ENCODE results near the gene IER3.

IER3 gene
- 12.1 to 365 (median 129) reads per million in 9 experiments for total RNA-seq

DNA sequence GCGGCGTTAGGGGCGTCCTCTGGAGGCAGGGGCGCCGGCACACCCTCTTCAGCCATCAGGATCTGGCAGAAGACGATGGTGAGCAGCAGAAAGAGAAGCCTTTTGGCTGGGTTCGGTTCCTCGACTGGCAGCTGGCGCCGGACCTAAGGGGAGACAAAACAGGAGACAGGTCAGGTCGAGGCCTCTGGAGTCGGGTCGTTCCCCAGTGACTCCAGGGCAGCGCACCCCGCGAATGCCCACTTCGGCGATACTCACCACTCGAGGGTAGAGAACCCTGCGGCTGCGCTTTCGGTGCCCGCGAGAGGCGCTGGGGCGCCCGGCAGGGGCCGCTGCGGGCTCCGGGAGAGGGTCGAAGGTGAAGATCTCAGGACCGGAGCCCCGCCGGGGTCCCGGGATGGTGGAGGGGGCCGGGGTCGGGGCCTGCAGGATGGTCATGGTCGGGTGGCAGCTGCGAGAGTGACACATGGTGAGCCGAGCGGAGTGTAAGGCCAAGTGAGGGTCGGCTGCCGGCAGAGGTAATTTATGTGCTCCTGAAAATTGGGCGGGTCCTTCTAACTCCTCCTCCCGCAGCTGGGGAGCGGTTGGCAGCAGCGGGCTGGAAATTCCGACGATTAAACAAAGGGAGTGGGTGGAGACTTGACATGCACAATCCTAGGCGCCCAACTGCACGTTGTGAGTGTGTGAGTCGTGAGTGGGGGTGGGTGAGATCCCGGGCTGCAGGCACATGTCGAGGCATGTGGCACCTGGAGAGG, at the start of gene IER3:
Gene IER3 (minus strand): TSS at position 494 of the 752 bp plus-strand sequence. CDS start 29 bp downstream, at position 465.
- Mint-ChIP-seq H3K27me3 (no peaks in the 10 kb centered on the region), H3K4me3 (peak within 1 kb of the TSS; percentile 90 to 97)
- peak; percentile 51 to 66 (median 51) for DNase-seq

GRCh38 chr6:30793521-30794194, 49.3 kb upstream of the IER3 start:
- peak overlapping the region; percentile 66 to 73 for H3K4me3 Mint-ChIP-seq
- DNase-seq (peak in 2 of 3 experiments; percentile 5 to 22), ATAC-seq (replicated peaks) (peak; percentile 98)
- no peaks in the 10 kb centered on the region for H3K9me3 Mint-ChIP-seq
- H3K27ac Mint-ChIP-seq = peak overlapping the region; percentile 97
- H3K36me3 Mint-ChIP-seq (ENCODE audit: insufficient read depth) = peaks cover 3% of the 10 kb centered on the region
- peaks cover 14 to 17% of the 10 kb centered on the region in 2 donors for H3K4me1 Mint-ChIP-seq (ENCODE audit: low read depth in 2 of 2)
- no peaks in the 10 kb centered on the region for H3K27me3 Mint-ChIP-seq

More for the DNA sequence above, at the start of gene IER3:
- peaks cover 38 to 40% of the 10 kb centered on the region in 2 donors for H3K4me1 Mint-ChIP-seq (ENCODE audit: low read depth in 2 of 2)
- ATAC-seq (replicated peaks) = peak; percentile 52
- peaks cover 38% of the 10 kb centered on the region for H3K36me3 Mint-ChIP-seq (ENCODE audit: insufficient read depth)
- no peaks in the 10 kb centered on the region for H3K9me3 Mint-ChIP-seq
- H3K27ac Mint-ChIP-seq = peak within 1 kb of the TSS; percentile 94 to 96

DNA sequence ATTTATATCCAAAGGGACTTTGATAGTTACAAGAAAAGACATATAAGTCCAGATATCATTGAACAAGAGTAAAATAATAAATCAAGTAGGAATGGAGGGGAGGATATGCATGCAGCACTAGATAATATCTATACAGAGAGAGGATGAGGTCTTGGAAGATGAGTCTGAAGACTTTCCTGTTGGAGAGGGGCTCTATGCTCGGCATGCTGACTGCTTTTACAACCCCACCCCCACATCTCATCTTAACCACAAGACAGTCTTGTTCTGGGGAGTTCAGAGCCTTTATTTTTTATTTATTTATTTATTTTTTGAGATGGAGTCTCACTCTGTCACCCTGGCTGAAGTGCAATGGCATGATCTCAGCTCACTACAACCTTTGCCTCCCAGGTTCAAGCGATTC, 48.4 kb upstream of the IER3 start:
- H3K27ac Mint-ChIP-seq = peak overlapping the region; percentile 65 to 97
- no peak overlapping the region for H3K4me3 Mint-ChIP-seq
- no peak for DNase-seq
- no peaks in the 10 kb centered on the region for H3K27me3 Mint-ChIP-seq
- no peak for ATAC-seq (replicated peaks)
- peaks cover 17 to 18% of the 10 kb centered on the region in 2 donors for H3K4me1 Mint-ChIP-seq (ENCODE audit: low read depth in 2 of 2)
- peaks cover 3% of the 10 kb centered on the region for H3K36me3 Mint-ChIP-seq (ENCODE audit: insufficient read depth)
- no peaks in the 10 kb centered on the region for H3K9me3 Mint-ChIP-seq

GRCh38 chr6:30790724-30791383, 46.5 kb upstream of the IER3 start:
- Mint-ChIP-seq H3K36me3 (ENCODE audit: insufficient read depth) (peaks cover 3% of the 10 kb centered on the region), H3K27me3 (no peaks in the 10 kb centered on the region), H3K9me3 (no peaks in the 10 kb centered on the region), H3K4me1 (ENCODE audit: low read depth in 2 of 2) (peaks cover 17 to 18% of the 10 kb centered on the region in 2 donors), H3K27ac (peak overlapping the region; percentile 13 to 66), H3K4me3 (no peak overlapping the region)
- ATAC-seq (replicated peaks) (no peak), DNase-seq (no peak)

- Mint-ChIP-seq H3K27ac (no peak overlapping the region), H3K9me3 (no peaks in the 10 kb centered on the region), H3K4me1 (ENCODE audit: low read depth in 2 of 2) (peaks cover 18 to 20% of the 10 kb centered on the region in 2 donors), H3K27me3 (no peaks in the 10 kb centered on the region), H3K4me3 (no peak overlapping the region), H3K36me3 (ENCODE audit: insufficient read depth) (peaks cover 3% of the 10 kb centered on the region)
- no peak for ATAC-seq (replicated peaks)
- DNase-seq = no peak
Observed at GRCh38 chr6:30789606-30790005, 45.3 kb upstream of the IER3 start.

DNA sequence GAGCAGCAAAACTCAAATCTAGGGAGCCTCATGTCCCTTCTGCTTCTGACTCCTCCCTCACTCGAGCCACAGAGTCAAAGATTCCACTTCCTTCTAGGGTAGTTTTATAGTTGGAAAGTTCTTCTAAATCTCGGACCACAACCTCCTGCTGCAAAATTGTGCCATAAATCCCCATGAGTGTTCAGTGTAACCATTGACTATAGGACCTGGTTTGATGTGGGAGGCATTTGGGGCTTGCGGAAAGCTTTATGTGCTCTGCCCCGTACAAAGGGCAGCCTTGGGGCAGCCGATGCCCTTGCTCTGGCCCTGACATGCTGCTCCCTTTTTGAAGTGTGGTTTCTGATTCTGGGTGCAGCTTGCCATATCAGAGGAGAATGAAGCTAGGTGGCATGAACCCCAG, 43.6 kb upstream of the IER3 start:
- Mint-ChIP-seq H3K27ac (peak overlapping the region in 1 of 2 donors; percentile 22), H3K36me3 (ENCODE audit: insufficient read depth) (peaks cover 3% of the 10 kb centered on the region), H3K4me1 (ENCODE audit: low read depth in 2 of 2) (peaks cover 9 to 12% of the 10 kb centered on the region in 2 donors), H3K9me3 (no peaks in the 10 kb centered on the region), H3K27me3 (no peaks in the 10 kb centered on the region), H3K4me3 (no peak overlapping the region)
- ATAC-seq (replicated peaks) (no peak), DNase-seq (no peak)

GRCh38 chr6:30782425-30783014, 38.2 kb upstream of the IER3 start:
- Mint-ChIP-seq H3K4me3 (no peak overlapping the region), H3K36me3 (ENCODE audit: insufficient read depth) (no peaks in the 10 kb centered on the region), H3K27ac (no peak overlapping the region), H3K4me1 (ENCODE audit: low read depth in 2 of 2) (peaks cover 2 to 4% of the 10 kb centered on the region in 2 donors), H3K9me3 (no peaks in the 10 kb centered on the region), H3K27me3 (no peaks in the 10 kb centered on the region)
- ATAC-seq (replicated peaks) = no peak
- DNase-seq = no peak

DNA sequence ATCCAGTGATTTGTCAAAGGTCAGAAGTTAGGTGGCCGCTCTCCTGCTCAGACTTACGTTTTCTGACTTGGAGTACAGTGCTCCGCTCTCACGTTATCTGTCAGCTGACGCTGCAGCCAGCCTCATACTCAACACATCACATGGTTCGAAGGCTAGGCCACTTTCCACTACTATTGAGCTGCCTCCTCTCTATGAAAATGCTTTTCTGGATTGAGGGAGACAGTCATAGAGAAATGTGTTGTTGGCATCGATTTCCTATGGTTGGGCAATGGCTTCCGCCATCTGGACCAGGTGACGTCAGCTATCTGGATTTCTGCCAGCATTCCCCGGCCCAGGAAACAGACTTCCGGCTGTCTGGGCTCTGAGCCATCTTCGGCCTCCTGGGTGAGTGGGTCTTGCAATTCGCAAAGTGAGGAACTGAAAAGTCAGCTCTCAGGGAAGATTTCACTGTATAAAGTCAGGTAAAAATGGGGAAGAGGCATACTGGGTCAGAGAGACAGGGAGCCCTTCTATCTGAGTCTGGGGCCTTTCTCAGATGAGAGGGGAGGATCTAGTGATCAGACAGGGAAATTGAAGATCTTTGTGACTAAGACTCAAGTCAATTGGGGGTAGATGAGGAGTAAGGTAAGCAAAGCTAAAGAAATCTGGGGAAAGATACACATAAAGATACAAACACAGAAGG, 37.5 kb upstream of the IER3 start:
- Mint-ChIP-seq H3K9me3 (no peaks in the 10 kb centered on the region), H3K27me3 (no peaks in the 10 kb centered on the region), H3K4me3 (no peak overlapping the region), H3K27ac (no peak overlapping the region), H3K4me1 (ENCODE audit: low read depth in 2 of 2) (peaks cover 4% of the 10 kb centered on the region in 2 donors), H3K36me3 (ENCODE audit: insufficient read depth) (no peaks in the 10 kb centered on the region)
- no peak for ATAC-seq (replicated peaks)
- no peak for DNase-seq

DNA sequence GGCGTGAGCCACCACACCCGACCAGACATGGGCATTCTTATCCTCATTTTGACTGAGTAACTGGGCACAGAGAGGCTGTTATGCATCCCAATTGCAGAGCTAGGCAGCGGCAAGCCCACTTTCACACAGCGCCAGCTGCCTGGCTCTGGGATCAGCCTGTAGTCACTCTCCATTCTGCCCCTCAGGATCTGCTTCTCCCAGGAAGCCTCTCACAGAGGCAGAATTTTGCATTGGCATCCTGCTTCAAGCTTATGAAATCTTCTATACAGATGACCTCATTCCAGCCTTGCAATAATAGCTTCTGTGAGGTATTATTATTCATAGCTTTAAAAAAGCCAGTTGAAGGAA, 37.0 kb upstream of the IER3 start:
- H3K27ac Mint-ChIP-seq = no peak overlapping the region
- no peak for DNase-seq
- no peaks in the 10 kb centered on the region for H3K9me3 Mint-ChIP-seq
- no peaks in the 10 kb centered on the region for H3K27me3 Mint-ChIP-seq
- H3K4me3 Mint-ChIP-seq = no peak overlapping the region
- peaks cover 4% of the 10 kb centered on the region in 2 donors for H3K4me1 Mint-ChIP-seq (ENCODE audit: low read depth in 2 of 2)
- H3K36me3 Mint-ChIP-seq (ENCODE audit: insufficient read depth) = no peaks in the 10 kb centered on the region
- ATAC-seq (replicated peaks) = no peak

DNA sequence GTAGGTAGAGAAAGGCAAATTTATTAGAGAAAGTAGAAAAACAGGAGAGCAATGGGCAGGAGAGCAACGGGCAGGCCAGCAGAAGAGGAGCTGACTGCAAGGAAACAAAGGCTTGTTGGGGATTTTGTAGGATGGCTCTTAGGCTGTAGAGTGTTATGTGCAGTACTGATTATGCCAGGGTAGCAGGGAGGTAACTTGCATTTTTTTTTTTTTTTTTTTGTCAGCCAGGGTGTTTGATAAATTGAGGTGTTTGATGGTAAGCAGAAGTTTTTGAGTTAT, 36.2 kb upstream of the IER3 start:
- H3K27ac Mint-ChIP-seq = no peak overlapping the region
- peaks cover 4% of the 10 kb centered on the region in 2 donors for H3K4me1 Mint-ChIP-seq (ENCODE audit: low read depth in 2 of 2)

GRCh38 chr6:30779850-30780641, 35.7 kb upstream of the IER3 start:
- no peak overlapping the region for H3K27ac Mint-ChIP-seq

More for the DNA sequence above, 36.2 kb upstream of the IER3 start:
- no peak for DNase-seq
- Mint-ChIP-seq H3K4me3 (no peak overlapping the region), H3K9me3 (no peaks in the 10 kb centered on the region), H3K27me3 (no peaks in the 10 kb centered on the region), H3K36me3 (ENCODE audit: insufficient read depth) (no peaks in the 10 kb centered on the region)
- ATAC-seq (replicated peaks) = no peak

DNA sequence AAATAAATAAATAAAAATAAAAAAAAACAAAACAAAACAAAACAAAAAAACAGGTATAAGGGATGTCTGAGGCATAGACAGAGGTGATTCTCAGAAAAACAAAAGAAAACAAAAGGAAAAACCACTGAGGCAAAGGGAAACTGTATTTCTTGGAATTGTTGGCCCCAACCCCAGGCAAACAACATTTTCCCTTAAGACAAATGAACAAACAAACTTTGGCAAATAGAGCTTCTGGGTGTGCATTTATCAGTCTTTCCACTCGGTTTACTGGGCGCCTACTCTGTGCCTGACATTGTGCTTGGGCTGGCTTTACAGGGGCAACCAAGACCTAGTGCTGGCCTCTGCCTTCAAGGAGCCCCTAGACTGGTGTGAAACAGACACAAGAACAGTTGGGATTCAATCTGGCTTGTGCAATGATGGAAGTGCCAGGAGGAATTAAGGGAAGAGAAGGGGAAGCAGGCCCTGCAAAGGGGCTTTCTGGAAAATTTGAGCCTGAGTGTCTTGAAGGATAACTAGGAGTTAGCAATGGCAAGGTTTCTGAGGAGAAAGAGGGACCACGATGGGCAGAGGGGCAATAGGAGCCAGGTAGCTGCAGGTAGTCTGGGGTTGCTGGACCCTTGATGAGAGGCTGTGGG, 33.8 kb upstream of the IER3 start:
- Mint-ChIP-seq H3K27me3 (no peaks in the 10 kb centered on the region), H3K36me3 (ENCODE audit: insufficient read depth) (no peaks in the 10 kb centered on the region), H3K27ac (peak overlapping the region in 1 of 2 donors; percentile 6), H3K4me3 (no peak overlapping the region), H3K9me3 (no peaks in the 10 kb centered on the region), H3K4me1 (ENCODE audit: low read depth in 2 of 2) (peaks cover 0 to 2% of the 10 kb centered on the region in 2 donors)
- DNase-seq (no peak), ATAC-seq (replicated peaks) (no peak)

More at GRCh38 chr6:30779850-30780641, 35.7 kb upstream of the IER3 start:
- Mint-ChIP-seq H3K4me1 (ENCODE audit: low read depth in 2 of 2) (peaks cover 1 to 2% of the 10 kb centered on the region in 2 donors), H3K36me3 (ENCODE audit: insufficient read depth) (no peaks in the 10 kb centered on the region), H3K4me3 (no peak overlapping the region), H3K27me3 (no peaks in the 10 kb centered on the region), H3K9me3 (no peaks in the 10 kb centered on the region)
- DNase-seq = no peak
- ATAC-seq (replicated peaks) = no peak
